Naive thymus-derived CD4-positive, alpha-beta T cell (primary cell): ENCODE measurements around the gene CTNNA3. TPM values are rescaled to one million over a fixed set of nuclear protein-coding genes. Genes with fewer than 3 reads are reported as not detected.

Source experiments
- ATAC-seq: fragments of 150-1000 bp; cut with Tn5 transposase; 2 replicates; pipeline ENCODE4 v1.10.0; 2021; ENCODE audit warnings: mild to moderate bottlenecking, moderate library complexity
- CTCF ChIA-PET: fragments of 350-600 bp; sonication (Branson Sonifier 250); formaldehyde crosslinking; loops from one replicate; lab custom pipeline; 2021; ENCODE audit warnings: antibody characterized with exemption; lab: Charles Lee
- POLR2A ChIA-PET: fragments of 350-600 bp; sonication (Branson Sonifier 250); formaldehyde crosslinking; loops from one replicate; lab custom pipeline; 2021; ENCODE audit warnings: antibody characterized with exemption, inconsistent platforms; lab: Charles Lee
- DNase-seq, 9 donors: peaks; one replicate each; pipeline versions ENCODE4 v3.0.0 to v3.0.0-alpha.2; 2020 to 2022; ENCODE audit warnings: mixed read lengths in 1 of 9
- H3K27ac ChIP-seq: one replicate; pipeline ENCODE4 v1.7.0; 2013; ENCODE audit warnings: mild to moderate bottlenecking, low read depth, low read length, moderate library complexity
- H3K27me3 ChIP-seq, 2 donors: one replicate each; pipeline ENCODE4 v1.7.0; 2013; ENCODE audit warnings: low read length in 2 of 2, mild to moderate bottlenecking in 2 of 2, moderate library complexity in 2 of 2; ENCODE audit not compliant: control insufficient read depth in 2 of 2, insufficient read depth in 2 of 2
- H3K36me3 ChIP-seq, 3 experiments: 1 replicate in 2 of 3; 2 replicates in 1 of 3; pipeline ENCODE4 v1.7.0; 2013; ENCODE audit warnings: low read length in 3 of 3, mild to moderate bottlenecking in 3 of 3, moderate library complexity in 1 of 3; ENCODE audit not compliant: insufficient read depth in 3 of 3, control insufficient read depth in 2 of 3
- H3K4me1 ChIP-seq, 2 donors: one replicate each; pipeline ENCODE4 v1.7.0; 2013; ENCODE audit warnings: low read length in 2 of 2, mild to moderate bottlenecking in 2 of 2, moderate library complexity in 1 of 2; ENCODE audit not compliant: control insufficient read depth in 2 of 2, insufficient read depth in 2 of 2
- H3K4me3 ChIP-seq: 2 replicates; pipeline ENCODE4 v1.7.0; 2013; ENCODE audit warnings: mild to moderate bottlenecking, low read length
- H3K9me3 ChIP-seq, 3 experiments: 1 replicate in 2 of 3; 2 replicates in 1 of 3; pipeline ENCODE4 v1.7.0; 2013; ENCODE audit warnings: low read length in 3 of 3; ENCODE audit not compliant: control insufficient read depth in 2 of 3
- H3K27ac Mint-ChIP-seq, 9 donors: one replicate each; pipeline ENCODE4 v1.8.0; 2020 to 2022; ENCODE audit warnings: mixed read lengths in 9 of 9, mild to moderate bottlenecking in 8 of 9, moderate library complexity in 5 of 9, inconsistent platforms in 2 of 9
- H3K27me3 Mint-ChIP-seq, 5 donors: one replicate each; pipeline ENCODE4 v1.8.0; 2021 to 2022; ENCODE audit warnings: mixed read lengths in 5 of 5, mild to moderate bottlenecking in 1 of 5
- H3K36me3 Mint-ChIP-seq, 5 donors: one replicate each; pipeline ENCODE4 v1.8.0; 2020 to 2022; ENCODE audit warnings: mixed read lengths in 5 of 5, mild to moderate bottlenecking in 3 of 5, inconsistent platforms in 1 of 5
- H3K4me1 Mint-ChIP-seq, 7 donors: one replicate each; pipeline ENCODE4 v1.8.0; 2020 to 2022; ENCODE audit warnings: mixed read lengths in 7 of 7, mild to moderate bottlenecking in 3 of 7, inconsistent platforms in 1 of 7
- H3K4me3 Mint-ChIP-seq, 10 donors: one replicate each; pipeline ENCODE4 v1.8.0; 2020 to 2022; ENCODE audit warnings: mild to moderate bottlenecking in 10 of 10, mixed read lengths in 10 of 10, moderate library complexity in 6 of 10, inconsistent platforms in 2 of 10
- H3K9me3 Mint-ChIP-seq, 11 donors: one replicate each; pipeline ENCODE4 v1.8.0; 2020 to 2022; ENCODE audit warnings: mixed read lengths in 11 of 11, mild to moderate bottlenecking in 4 of 11, inconsistent platforms in 1 of 11, moderate library complexity in 1 of 11
- intact Hi-C, 2 donors: fragments of 100-400 bp; cut with micrococcal nuclease; formaldehyde crosslinking; loops; one replicate each; pipeline ENCODE4 v1.15.1; 2023
- polyA plus RNA-seq, 2 donors: library from polyadenylated mRNA; unstranded; fragments of 300-500 nt; fragmentation: Illumina TruSeq; gene quantifications; one replicate each; pipeline ENCODE4 v1.2.3, GENCODE V29; 2021
- total RNA-seq, 6 experiments: library from RNA in 5 of 6; stranded (reverse) in 5 of 6; gene quantifications; 1 replicate in 5 of 6; 2 replicates in 1 of 6; pipeline ENCODE4 v1.2.3 and lab custom pipeline; 2021 to 2026

Gene CTNNA3
- total and polyA plus RNA-seq, 7 experiments from 2014 or later = 0.43 to 0.84 (median 0.71) TPM; not detected in 2

GRCh38 chr10:66981361-66982052, 714.5 kb downstream of the CTNNA3 start:
- peaks cover 0 to 6% (median 0%) of the 10 kb centered on the region in 5 donors for H3K27me3 Mint-ChIP-seq
- no peak overlapping the region for H3K4me3 ChIP-seq
- H3K27ac ChIP-seq = no peak overlapping the region
- no peak for DNase-seq
- intact Hi-C loops = no loop called here
- H3K27me3 ChIP-seq = no peaks in the 10 kb centered on the region
- H3K9me3 ChIP-seq = no peaks in the 10 kb centered on the region
- no peak overlapping the region for H3K4me3 Mint-ChIP-seq
- ChIA-PET CTCF (no interaction called here), POLR2A (no interaction called here)
- no peaks in the 10 kb centered on the region for H3K36me3 Mint-ChIP-seq
- no peaks in the 10 kb centered on the region for H3K4me1 ChIP-seq
- H3K4me1 Mint-ChIP-seq = no peaks in the 10 kb centered on the region
- H3K9me3 Mint-ChIP-seq = peaks cover 0 to 3% (median 0%) of the 10 kb centered on the region in 11 donors
- ATAC-seq = no peak
- no peaks in the 10 kb centered on the region for H3K36me3 ChIP-seq
- no peak overlapping the region for H3K27ac Mint-ChIP-seq

- H3K27ac ChIP-seq = no peak overlapping the region
- H3K36me3 Mint-ChIP-seq = no peaks in the 10 kb centered on the region
- intact Hi-C loops = no loop called here
- POLR2A ChIA-PET = no interaction called here
- H3K4me3 Mint-ChIP-seq = no peak overlapping the region
- no peak overlapping the region for H3K27ac Mint-ChIP-seq
- peaks cover 0 to 3% (median 0%) of the 10 kb centered on the region in 11 donors for H3K9me3 Mint-ChIP-seq
- H3K4me1 Mint-ChIP-seq = no peaks in the 10 kb centered on the region
- ATAC-seq = no peak
- no peaks in the 10 kb centered on the region for H3K36me3 ChIP-seq
- no peaks in the 10 kb centered on the region for H3K4me1 ChIP-seq
- H3K27me3 ChIP-seq = no peaks in the 10 kb centered on the region
- no peaks in the 10 kb centered on the region for H3K9me3 ChIP-seq
- CTCF ChIA-PET = no interaction called here
- H3K27me3 Mint-ChIP-seq = peaks cover 0 to 6% (median 0%) of the 10 kb centered on the region in 5 donors
- H3K4me3 ChIP-seq = no peak overlapping the region
- DNase-seq = no peak
Measured at GRCh38 chr10:66980246-66980815, 715.7 kb downstream of the CTNNA3 start.

GRCh38 chr10:66964946-66965345, 731.0 kb downstream of the CTNNA3 start:
- Mint-ChIP-seq H3K27me3 (peaks cover 0 to 9% (median 4%) of the 10 kb centered on the region in 5 donors), H3K9me3 (peaks cover 0 to 3% (median 0%) of the 10 kb centered on the region in 11 donors), H3K4me1 (no peaks in the 10 kb centered on the region), H3K36me3 (peaks cover 0 to 3% (median 0%) of the 10 kb centered on the region in 5 donors), H3K4me3 (no peak overlapping the region), H3K27ac (no peak overlapping the region)
- DNase-seq (no peak), ATAC-seq (no peak)
- Histone ChIP-seq H3K4me3 (no peak overlapping the region), H3K27me3 (no peaks in the 10 kb centered on the region), H3K9me3 (no peaks in the 10 kb centered on the region), H3K27ac (no peak overlapping the region), H3K36me3 (no peaks in the 10 kb centered on the region), H3K4me1 (no peaks in the 10 kb centered on the region)
- ChIA-PET POLR2A (no interaction called here), CTCF (no interaction called here)
- intact Hi-C loops = no loop called here

GRCh38 chr10:66958466-66958865, 737.5 kb downstream of the CTNNA3 start:
- ChIA-PET POLR2A (no interaction called here), CTCF (no interaction called here)
- Histone ChIP-seq H3K4me1 (no peaks in the 10 kb centered on the region), H3K4me3 (no peak overlapping the region), H3K27ac (no peak overlapping the region), H3K36me3 (no peaks in the 10 kb centered on the region), H3K9me3 (no peaks in the 10 kb centered on the region), H3K27me3 (no peaks in the 10 kb centered on the region)
- no peak for DNase-seq
- Mint-ChIP-seq H3K4me1 (no peaks in the 10 kb centered on the region), H3K27ac (no peak overlapping the region), H3K27me3 (peaks cover 0 to 11% (median 0%) of the 10 kb centered on the region in 5 donors), H3K4me3 (no peak overlapping the region), H3K9me3 (peaks cover 0 to 3% (median 0%) of the 10 kb centered on the region in 11 donors), H3K36me3 (no peaks in the 10 kb centered on the region)
- intact Hi-C loops = no loop called here
- no peak for ATAC-seq

GRCh38 chr10:66951896-66952295, 744.1 kb downstream of the CTNNA3 start:
- H3K27me3 ChIP-seq = no peaks in the 10 kb centered on the region
- CTCF ChIA-PET = no interaction called here
- intact Hi-C loops = no loop called here
- H3K9me3 Mint-ChIP-seq = peaks cover 0 to 1% (median 0%) of the 10 kb centered on the region in 11 donors
- H3K4me1 Mint-ChIP-seq = no peaks in the 10 kb centered on the region
- H3K36me3 Mint-ChIP-seq = no peaks in the 10 kb centered on the region
- POLR2A ChIA-PET = interaction anchor here (0.5 kb wide), 1 partner anchor 78 kb away, joined by 4 read pairs; no protein-coding TSS in a partner anchor
- no peaks in the 10 kb centered on the region for H3K4me1 ChIP-seq
- no peak overlapping the region for H3K4me3 Mint-ChIP-seq
- H3K27ac Mint-ChIP-seq = no peak overlapping the region
- H3K27me3 Mint-ChIP-seq = peaks cover 0 to 8% (median 4%) of the 10 kb centered on the region in 5 donors
- H3K9me3 ChIP-seq = no peaks in the 10 kb centered on the region
- H3K4me3 ChIP-seq = no peak overlapping the region
- DNase-seq = no peak
- no peak overlapping the region for H3K27ac ChIP-seq
- H3K36me3 ChIP-seq = no peaks in the 10 kb centered on the region
- no peak for ATAC-seq

GRCh38 chr10:66943590-66943989, 752.4 kb downstream of the CTNNA3 start:
- no peaks in the 10 kb centered on the region for H3K36me3 Mint-ChIP-seq
- peaks cover 0 to 5% (median 0%) of the 10 kb centered on the region in 11 donors for H3K9me3 Mint-ChIP-seq
- no peak overlapping the region for H3K4me3 Mint-ChIP-seq
- peaks cover 0 to 7% (median 4%) of the 10 kb centered on the region in 5 donors for H3K27me3 Mint-ChIP-seq
- Histone ChIP-seq H3K27me3 (no peaks in the 10 kb centered on the region), H3K36me3 (no peaks in the 10 kb centered on the region), H3K4me3 (no peak overlapping the region), H3K27ac (no peak overlapping the region), H3K9me3 (no peaks in the 10 kb centered on the region), H3K4me1 (no peaks in the 10 kb centered on the region)
- ATAC-seq = no peak
- ChIA-PET POLR2A (no interaction called here), CTCF (no interaction called here)
- intact Hi-C loops = no loop called here
- DNase-seq = no peak
- no peak overlapping the region for H3K27ac Mint-ChIP-seq
- H3K4me1 Mint-ChIP-seq = no peaks in the 10 kb centered on the region

GRCh38 chr10:66942407-66942806, 753.6 kb downstream of the CTNNA3 start:
- Mint-ChIP-seq H3K9me3 (peaks cover 0 to 5% (median 0%) of the 10 kb centered on the region in 11 donors), H3K36me3 (no peaks in the 10 kb centered on the region), H3K27ac (no peak overlapping the region), H3K4me3 (no peak overlapping the region), H3K4me1 (no peaks in the 10 kb centered on the region), H3K27me3 (peaks cover 0 to 11% (median 0%) of the 10 kb centered on the region in 5 donors)
- Histone ChIP-seq H3K4me1 (no peaks in the 10 kb centered on the region), H3K27me3 (no peaks in the 10 kb centered on the region), H3K4me3 (no peak overlapping the region), H3K36me3 (no peaks in the 10 kb centered on the region), H3K9me3 (no peaks in the 10 kb centered on the region), H3K27ac (no peak overlapping the region)
- DNase-seq (no peak), ATAC-seq (no peak)
- intact Hi-C loops = no loop called here
- ChIA-PET POLR2A (no interaction called here), CTCF (no interaction called here)
